KMS-11 (cell line): Measurements from ENCODE around the gene CRB2.

ENCODE experiments used
- H2AFZ ChIP-seq: fragments of 200-600 bp; sonication (generic); 2 replicates; pipeline ENCODE4 v1.6.1; 2016; ENCODE audit warnings: antibody characterized with exemption, mixed run types, low read depth
- H3K27ac ChIP-seq: fragments of 200-600 bp; sonication (generic); 2 replicates; pipeline ENCODE4 v1.6.1; 2016; ENCODE audit warnings: mild to moderate bottlenecking, mixed run types
- H3K27me3 ChIP-seq: fragments of 200-600 bp; sonication (generic); 2 replicates; pipeline ENCODE4 v1.6.1; 2017; ENCODE audit warnings: mild to moderate bottlenecking, low read depth, mixed run types, moderate library complexity; ENCODE audit not compliant: insufficient read depth
- H3K36me3 ChIP-seq: fragments of 200-600 bp; sonication (generic); 2 replicates; pipeline ENCODE4 v1.6.1; 2017; ENCODE audit warnings: mild to moderate bottlenecking, mixed run types; ENCODE audit not compliant: insufficient read depth
- H3K4me1 ChIP-seq: fragments of 200-600 bp; sonication (generic); 2 replicates; pipeline ENCODE4 v1.6.1; 2016; ENCODE audit warnings: mild to moderate bottlenecking, low read depth, mixed run types; ENCODE audit not compliant: poor library complexity, severe bottlenecking
- H3K4me2 ChIP-seq: fragments of 200-600 bp; sonication (generic); 2 replicates; pipeline ENCODE4 v1.7.0; 2016; ENCODE audit warnings: mild to moderate bottlenecking, mixed run types
- H3K4me3 ChIP-seq: fragments of 200-600 bp; sonication (generic); IDR thresholded peaks from 2 replicates; pipeline ENCODE4 v1.6.1; 2017; ENCODE audit warnings: low read depth, low read length, mixed read lengths; ENCODE audit not compliant: insufficient read depth
- H3K79me2 ChIP-seq: fragments of 200-600 bp; sonication (generic); 2 replicates; pipeline ENCODE4 v1.6.1; 2016; ENCODE audit warnings: low read depth, mixed run types; ENCODE audit not compliant: insufficient read depth
- H3K9ac ChIP-seq: fragments of 200-600 bp; sonication (generic); 2 replicates; pipeline ENCODE4 v1.6.1; 2016; ENCODE audit warnings: mild to moderate bottlenecking, mixed run types
- H4K20me1 ChIP-seq: fragments of 200-600 bp; sonication (generic); 2 replicates; pipeline ENCODE4 v1.6.1; 2016; ENCODE audit warnings: mild to moderate bottlenecking, mixed run types; ENCODE audit not compliant: insufficient read depth
- TF ChIP-seq, protein P1 (sequence below): fragments of 200-600 bp; sonication (generic); conservative IDR thresholded peaks from 2 replicates; pipeline ENCODE4 v1.6.1; 2017; ENCODE audit warnings: low read depth, mild to moderate bottlenecking, antibody characterized with exemption, low read length, moderate library complexity, mixed read lengths

Gene CRB2

GRCh38 chr9:123353984-123354591 lies 1.9 kb upstream of the CRB2 start:
- H2AFZ ChIP-seq: peak overlapping the region; percentile 65

GRCh38 chr9:123354806-123355508 lies 1.0 kb upstream of the CRB2 start:
- no peaks in the 10 kb centered on the region for H3K79me2 ChIP-seq
- no peak overlapping the region for H3K4me3 ChIP-seq
- TF ChIP-seq, protein P1, sequence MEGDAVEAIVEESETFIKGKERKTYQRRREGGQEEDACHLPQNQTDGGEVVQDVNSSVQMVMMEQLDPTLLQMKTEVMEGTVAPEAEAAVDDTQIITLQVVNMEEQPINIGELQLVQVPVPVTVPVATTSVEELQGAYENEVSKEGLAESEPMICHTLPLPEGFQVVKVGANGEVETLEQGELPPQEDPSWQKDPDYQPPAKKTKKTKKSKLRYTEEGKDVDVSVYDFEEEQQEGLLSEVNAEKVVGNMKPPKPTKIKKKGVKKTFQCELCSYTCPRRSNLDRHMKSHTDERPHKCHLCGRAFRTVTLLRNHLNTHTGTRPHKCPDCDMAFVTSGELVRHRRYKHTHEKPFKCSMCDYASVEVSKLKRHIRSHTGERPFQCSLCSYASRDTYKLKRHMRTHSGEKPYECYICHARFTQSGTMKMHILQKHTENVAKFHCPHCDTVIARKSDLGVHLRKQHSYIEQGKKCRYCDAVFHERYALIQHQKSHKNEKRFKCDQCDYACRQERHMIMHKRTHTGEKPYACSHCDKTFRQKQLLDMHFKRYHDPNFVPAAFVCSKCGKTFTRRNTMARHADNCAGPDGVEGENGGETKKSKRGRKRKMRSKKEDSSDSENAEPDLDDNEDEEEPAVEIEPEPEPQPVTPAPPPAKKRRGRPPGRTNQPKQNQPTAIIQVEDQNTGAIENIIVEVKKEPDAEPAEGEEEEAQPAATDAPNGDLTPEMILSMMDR: no peak
- H3K4me2 ChIP-seq: no peak overlapping the region
- H3K4me1 ChIP-seq: peaks cover 21% of the 10 kb centered on the region
- no peak overlapping the region for H3K9ac ChIP-seq
- no peaks in the 10 kb centered on the region for H4K20me1 ChIP-seq
- no peaks in the 10 kb centered on the region for H3K36me3 ChIP-seq
- no peak overlapping the region for H2AFZ ChIP-seq
- no peak overlapping the region for H3K27ac ChIP-seq
- H3K27me3 ChIP-seq: no peaks in the 10 kb centered on the region; the same call in 1 of the 2 replicates

More at GRCh38 chr9:123353984-123354591, 1.9 kb upstream of the CRB2 start:
- Histone ChIP-seq H3K9ac (no peak overlapping the region), H3K4me1 (peaks cover 19% of the 10 kb centered on the region), H3K79me2 (no peaks in the 10 kb centered on the region), H4K20me1 (no peaks in the 10 kb centered on the region), H3K4me2 (peak overlapping the region; percentile 44), H3K27ac (no peak overlapping the region), H3K36me3 (no peaks in the 10 kb centered on the region), H3K27me3 (no peaks in the 10 kb centered on the region; the same call in 1 of the 2 replicates), H3K4me3 (no peak overlapping the region)
- TF ChIP-seq, protein P1: peak; percentile 92

GRCh38 chr9:123356851-123357742 lies 1.1 kb downstream of the CRB2 start:
- Histone ChIP-seq H3K27ac (no peak overlapping the region), H3K27me3 (no peaks in the 10 kb centered on the region; the same call in 1 of the 2 replicates), H3K79me2 (no peaks in the 10 kb centered on the region), H3K9ac (no peak overlapping the region), H3K4me3 (no peak overlapping the region), H2AFZ (no peak overlapping the region), H3K36me3 (no peaks in the 10 kb centered on the region), H4K20me1 (no peaks in the 10 kb centered on the region), H3K4me2 (no peak overlapping the region), H3K4me1 (peaks cover 27% of the 10 kb centered on the region)
- TF ChIP-seq, protein P1: no peak

GRCh38 chr9:123357743-123358059 lies 1.7 kb downstream of the CRB2 start:
- H3K27ac ChIP-seq: no peak overlapping the region
- peaks cover 27% of the 10 kb centered on the region for H3K4me1 ChIP-seq
- TF ChIP-seq, protein P1: no peak
- H3K27me3 ChIP-seq: no peaks in the 10 kb centered on the region; the same call in 1 of the 2 replicates
- no peak overlapping the region for H3K4me2 ChIP-seq
- H2AFZ ChIP-seq: no peak overlapping the region
- no peak overlapping the region for H3K9ac ChIP-seq
- no peaks in the 10 kb centered on the region for H3K79me2 ChIP-seq
- no peaks in the 10 kb centered on the region for H3K36me3 ChIP-seq
- H4K20me1 ChIP-seq: no peaks in the 10 kb centered on the region
- no peak overlapping the region for H3K4me3 ChIP-seq
